Measurements from ENCODE around the gene TTC22. TPM values are rescaled to one million over a fixed set of nuclear protein-coding genes. Genes with fewer than 3 reads are reported as not detected.

The TTC22 gene
- total and polyA plus RNA-seq, 2 of the 4 experiments (the other 2 are of a cell fraction) = not detected

DNA sequence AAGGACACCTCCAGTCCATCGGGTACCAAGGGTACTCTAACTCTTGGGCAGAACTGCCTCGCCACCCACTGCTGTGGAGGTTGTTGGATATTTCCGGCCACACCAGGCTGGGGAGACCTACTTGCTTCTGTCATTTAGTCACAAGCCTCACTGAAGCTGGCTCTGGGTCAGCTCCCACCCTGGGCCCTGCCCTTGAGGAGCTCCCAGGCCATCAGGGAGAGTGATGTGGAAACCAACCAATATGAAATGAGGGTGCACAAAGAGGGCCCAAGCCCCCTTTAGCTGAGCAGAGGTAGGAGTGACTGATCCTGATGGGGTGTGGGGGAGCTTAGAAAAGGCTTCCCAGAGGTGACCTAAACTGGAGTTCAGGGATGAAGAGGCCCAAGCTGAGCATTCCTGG is 56.4 kb downstream of the TTC22 start:
- no peak overlapping the region for H2AK5ac ChIP-seq (ENCODE audit: low read depth, low read length)
- H3K79me1 ChIP-seq (ENCODE audit: low read depth in 1 of 2, low read length in 2 of 2) = 0 out of 4 replicates have a peak, but pooled peaks cover 0 to 3% of the 10 kb centered on the region in 2 experiments
- H3K4ac ChIP-seq (ENCODE audit: low read depth, low read length) = no peak overlapping the region
- no peak overlapping the region for H2BK20ac ChIP-seq (ENCODE audit: low read depth, low read length)
- H3K18ac ChIP-seq (ENCODE audit: low read depth, low read length) = no peak overlapping the region
- H3K14ac ChIP-seq (replicated peaks; ENCODE audit: low read depth, low read length) = no peak overlapping the region
- H2BK5ac ChIP-seq (ENCODE audit: low read depth, low read length, poor library complexity, severe bottlenecking) = no peak overlapping the region
- H3K9me3 ChIP-seq (ENCODE audit: control insufficient read depth, insufficient read depth, low read length) = no peaks in the 10 kb centered on the region
- peaks cover 5% of the 10 kb centered on the region; the same call in 1 of the 2 replicates for H3K27me3 ChIP-seq (ENCODE audit: control insufficient read depth, insufficient read depth, low read length)
- no peak overlapping the region for H3K27ac ChIP-seq (ENCODE audit: insufficient read depth, low read length)
- ChIA-PET POLR2A (ENCODE audit: unreplicated experiment) (no interaction called here), CTCF (interaction anchor here (0.5 kb wide), 1 partner anchor 20 kb away, joined by 3 read pairs; no protein-coding TSS in a partner anchor)
- no peak overlapping the region for H3K4me2 ChIP-seq (ENCODE audit: low read depth, low read length)
- H2BK120ac ChIP-seq (ENCODE audit: low read depth, low read length) = no peak overlapping the region
- H3K4me3 ChIP-seq (ENCODE audit: insufficient read depth, low read depth, low read length) = no peak overlapping the region
- H3K36me3 ChIP-seq (ENCODE audit: control insufficient read depth, insufficient read depth, low read length) = peaks cover 20% of the 10 kb centered on the region
- H4K8ac ChIP-seq (ENCODE audit: low read depth in 2 of 2, low read length in 2 of 2) = no peak overlapping the region
- DNase-seq (no peak), ATAC-seq (ENCODE audit: low read depth) (no peak)
- H4K5ac ChIP-seq (ENCODE audit: low read depth, low read length) = no peak overlapping the region
- H3K4me1 ChIP-seq (ENCODE audit: control insufficient read depth, insufficient read depth, low read length) = no peaks in the 10 kb centered on the region; the same call in 1 of the 2 replicates
- in situ Hi-C loops (cut with MboI; ENCODE audit: low sequenced_read_pairs) (no loop called here), dilution Hi-C loops (cut with HindIII; ENCODE audit: low sequenced_read_pairs, unreplicated experiment) (no loop called here), intact Hi-C loops (cut with micrococcal nuclease) (no loop called here)
- no peaks in the 10 kb centered on the region for H3K9me1 ChIP-seq (ENCODE audit: insufficient read depth, low read length)
- no peak overlapping the region for H2AFZ ChIP-seq (replicated peaks; ENCODE audit: low read length, poor library complexity)
- no CpG with 5 or more reads among the region's 3 CpGs for WGBS, 2 experiments (ENCODE audit: extremely low coverage in 2 of 2, insufficient read length in 1 of 2)
- H3K9ac ChIP-seq (ENCODE audit: low read depth, low read length) = no peak overlapping the region
- 0 out of 2 replicates have a peak, but pooled peaks cover 3% of the 10 kb centered on the region for H4K20me1 ChIP-seq (ENCODE audit: insufficient read depth, low read length)
- H4K91ac ChIP-seq (ENCODE audit: insufficient read depth, low read depth, low read length) = no peak overlapping the region
- no peak overlapping the region for H2BK15ac ChIP-seq (ENCODE audit: low read depth, low read length)
- H2AK9ac ChIP-seq (replicated peaks; ENCODE audit: low read depth, low read length, poor library complexity) = no peak overlapping the region
- BruUV-seq (replicated peaks) = no TSS peak
- TF ChIP-seq CEBPB (IDR thresholded peaks at IDR 0.05; ENCODE audit: low read depth, low read length) (no peak), POLR2A (IDR thresholded peaks at IDR 0.05; ENCODE audit: low read depth, low read length) (no peak), CHD1 (IDR thresholded peaks at IDR 0.05; ENCODE audit: low read depth, low read length) (no peak), RFX5 (IDR thresholded peaks at IDR 0.05; ENCODE audit: low read depth, low read length) (no peak)
- no peak overlapping the region for H3K23ac ChIP-seq (ENCODE audit: low read depth, low read length)
- H3K56ac ChIP-seq (ENCODE audit: extremely low read depth, insufficient read depth, low read length) = no peak overlapping the region

Measured in IMR-90 (cell line).